ENCODE results near the gene PTPRD. TPM values are rescaled to one million over a fixed set of nuclear protein-coding genes. Genes with fewer than 3 reads are reported as not detected.

The PTPRD gene
- total and polyA plus RNA-seq, 10 donors, result 0.08 to 11.7 (median 2.9) TPM

DNA sequence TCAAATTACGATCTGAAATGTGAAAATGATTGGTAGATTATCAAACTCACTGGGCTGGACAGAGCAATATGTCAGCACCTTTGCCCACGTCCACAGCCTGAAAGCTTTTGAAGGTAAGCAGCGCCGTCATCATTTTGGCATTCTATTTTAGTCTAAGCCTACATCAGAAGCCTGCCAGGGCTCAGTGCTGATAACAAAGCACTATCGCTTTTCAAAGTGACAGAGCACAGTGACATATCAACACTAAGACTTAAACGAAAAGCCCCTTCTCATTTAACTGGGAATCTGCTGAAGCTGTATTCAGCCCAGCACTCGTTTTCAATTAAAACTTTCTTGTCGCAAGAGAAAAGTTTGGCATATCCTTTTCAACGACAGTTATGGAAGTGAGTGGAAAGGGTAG, 1076.3 kb downstream of the PTPRD start:
- no peaks in the 10 kb centered on the region for H3K27me3 ChIP-seq (replicated peaks in 1 of 7)
- 59 to 72% (median 67%) methylated on average over 9 of the region's 9 CpGs for WGBS, 5 donors
- H3K4me1 ChIP-seq, result no peaks in the 10 kb centered on the region
- no peak overlapping the region for H3K27ac ChIP-seq
- intact Hi-C loops (cut with DNase I; ENCODE audit: low total_unique reads), result no loop called here
- peaks cover 0 to 5% (median 0%) of the 10 kb centered on the region in 8 donors for H3K9me3 ChIP-seq
- H3K36me3 ChIP-seq, result no peaks in the 10 kb centered on the region
- no peak for DNase-seq
- TF ChIP-seq POLR2AphosphoS5 (IDR thresholded peaks at IDR 0.05), result no peak
- no peak for TF ChIP-seq CTCF (IDR thresholded peaks at IDR 0.05 in 8 of 11, conservative IDR thresholded peaks at IDR 0.05 in 3 of 11)
- no peak for TF ChIP-seq POLR2A (IDR thresholded peaks at IDR 0.05)
- H3K4me3 ChIP-seq, result no peak overlapping the region

DNA sequence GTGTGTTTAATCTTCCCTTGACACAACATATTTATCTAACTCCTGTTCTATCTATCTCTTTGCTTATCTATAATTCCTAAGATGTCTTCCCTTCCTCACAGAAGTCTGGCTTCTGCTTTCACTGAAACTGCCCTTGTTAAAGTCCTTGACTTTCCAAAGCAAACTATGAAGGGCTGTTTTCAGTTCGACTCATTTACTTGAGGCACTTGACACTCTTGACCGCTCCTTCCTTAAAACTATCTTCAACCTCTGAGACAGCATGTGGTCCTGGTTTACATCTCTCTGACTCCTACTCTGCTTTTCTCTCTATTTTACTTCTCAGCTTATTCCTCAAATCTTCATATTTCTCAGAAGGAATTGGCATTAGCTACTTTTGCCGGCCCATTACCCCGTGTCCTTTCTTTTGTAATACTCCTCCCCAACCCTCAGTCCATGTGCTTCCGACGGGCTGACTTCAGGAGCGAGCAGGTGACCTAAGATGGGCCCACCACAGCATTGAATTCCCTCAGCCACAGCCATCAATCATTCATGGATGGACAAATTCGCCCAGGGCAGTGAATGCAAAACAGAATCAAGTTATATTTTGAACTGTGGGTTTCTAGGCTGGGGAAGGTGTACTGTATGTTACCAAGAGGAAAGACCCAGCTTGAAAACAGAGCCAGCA, 1089.2 kb downstream of the PTPRD start:
- intact Hi-C loops (cut with DNase I; ENCODE audit: low total_unique reads), result no loop called here
- H3K27me3 ChIP-seq (replicated peaks in 1 of 7), result no peaks in the 10 kb centered on the region
- TF ChIP-seq CTCF (IDR thresholded peaks at IDR 0.05 in 8 of 11, conservative IDR thresholded peaks at IDR 0.05 in 3 of 11), result no peak
- no peak for TF ChIP-seq POLR2A (IDR thresholded peaks at IDR 0.05)
- no peak for TF ChIP-seq POLR2AphosphoS5 (IDR thresholded peaks at IDR 0.05)
- H3K27ac ChIP-seq, result no peak overlapping the region
- H3K4me1 ChIP-seq, result no peaks in the 10 kb centered on the region
- WGBS, 5 donors, result 58 to 74% (median 71%) methylated on average over 8 of the region's 8 CpGs
- H3K36me3 ChIP-seq, result no peaks in the 10 kb centered on the region
- no peak overlapping the region for H3K4me3 ChIP-seq
- DNase-seq, result no peak
- peaks cover 0 to 3% (median 0%) of the 10 kb centered on the region in 8 donors for H3K9me3 ChIP-seq

GRCh38 chr9:9522406-9522805, 1090.4 kb downstream of the PTPRD start:
- DNase-seq, result no peak
- TF ChIP-seq CTCF (IDR thresholded peaks at IDR 0.05 in 8 of 11, conservative IDR thresholded peaks at IDR 0.05 in 3 of 11) (no peak), POLR2A (IDR thresholded peaks at IDR 0.05) (no peak), POLR2AphosphoS5 (IDR thresholded peaks at IDR 0.05) (no peak)
- H3K4me3 ChIP-seq, result no peak overlapping the region
- intact Hi-C loops (cut with DNase I; ENCODE audit: low total_unique reads), result no loop called here
- no peak overlapping the region for H3K27ac ChIP-seq
- no peaks in the 10 kb centered on the region for H3K4me1 ChIP-seq
- H3K36me3 ChIP-seq, result no peaks in the 10 kb centered on the region
- 53 to 70% (median 69%) methylated on average over 1 of the region's 1 CpG for WGBS, 5 donors
- no peaks in the 10 kb centered on the region for H3K27me3 ChIP-seq (replicated peaks in 1 of 7)
- peaks cover 0 to 3% (median 0%) of the 10 kb centered on the region in 8 donors for H3K9me3 ChIP-seq

DNA sequence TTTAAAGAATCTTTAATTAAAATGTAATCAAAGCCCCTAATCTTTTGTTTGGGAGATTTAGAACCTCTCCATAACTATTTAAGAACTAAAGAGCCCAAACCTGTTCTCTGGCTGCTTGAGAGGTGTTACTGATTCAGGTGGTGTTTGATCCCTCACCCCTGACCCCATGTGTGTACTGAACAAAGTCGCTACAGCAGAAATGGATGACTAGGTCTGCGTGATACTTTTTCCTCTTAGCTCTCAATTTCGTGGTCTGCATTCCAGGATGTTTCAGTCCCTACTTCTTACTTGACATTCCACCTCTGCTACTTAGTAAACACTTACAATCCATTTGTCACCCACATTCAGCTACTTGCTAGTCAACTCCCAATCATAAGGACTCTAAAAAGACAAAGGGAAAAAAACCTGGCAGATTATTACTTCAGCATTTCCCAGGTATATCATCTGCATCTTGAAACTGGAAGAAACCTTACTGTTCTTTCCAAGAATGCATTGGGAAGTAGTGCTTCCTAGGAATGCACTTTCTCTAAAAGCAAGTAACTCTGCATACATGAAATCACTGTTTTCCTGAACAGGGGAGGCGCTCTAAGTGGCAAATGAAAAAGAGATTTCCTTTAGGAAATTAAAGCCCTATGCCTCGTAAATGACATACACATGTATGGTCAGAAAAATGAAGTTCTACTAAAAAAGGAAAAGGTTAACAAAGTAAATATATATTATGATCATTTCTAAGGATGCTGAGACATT, 1091.6 kb downstream of the PTPRD start:
- Histone ChIP-seq H3K9me3 (peaks cover 0 to 3% (median 0%) of the 10 kb centered on the region in 8 donors), H3K4me1 (no peaks in the 10 kb centered on the region), H3K27me3 (replicated peaks in 1 of 7) (no peaks in the 10 kb centered on the region), H3K27ac (no peak overlapping the region), H3K36me3 (no peaks in the 10 kb centered on the region), H3K4me3 (no peak overlapping the region)
- WGBS, 5 donors, result 38 to 58% (median 49%) methylated on average over 5 of the region's 5 CpGs
- intact Hi-C loops (cut with DNase I; ENCODE audit: low total_unique reads), result no loop called here
- no peak for DNase-seq
- TF ChIP-seq POLR2AphosphoS5 (IDR thresholded peaks at IDR 0.05), result no peak
- no peak for TF ChIP-seq CTCF (IDR thresholded peaks at IDR 0.05 in 8 of 11, conservative IDR thresholded peaks at IDR 0.05 in 3 of 11)
- TF ChIP-seq POLR2A (IDR thresholded peaks at IDR 0.05), result no peak
